ENCODE data around the gene GDF7. TPM values are rescaled to one million over a fixed set of nuclear protein-coding genes. Genes with fewer than 3 reads are reported as not detected.

Gene GDF7
- total and polyA plus RNA-seq, 7 experiments from 2014 or later = 0.01 to 0.20 (median 0.05) TPM; not detected in 2

GRCh38 chr2:20638646-20639430 is 28.1 kb upstream of the GDF7 start:
- intact Hi-C loops (cut with micrococcal nuclease) = no loop called here
- ATAC-seq = no peak
- Histone ChIP-seq H3K27ac (ENCODE audit: low read depth, low read length) (no peak overlapping the region), H3K4me3 (ENCODE audit: low read length) (no peak overlapping the region), H3K27me3 (ENCODE audit: control insufficient read depth in 2 of 2, insufficient read depth in 2 of 2, low read length in 2 of 2) (no peaks in the 10 kb centered on the region), H3K36me3 (ENCODE audit: control insufficient read depth in 2 of 3, insufficient read depth in 3 of 3, low read length in 3 of 3) (peaks cover 0 to 52% (median 0%) of the 10 kb centered on the region in 3 experiments), H3K4me1 (ENCODE audit: control insufficient read depth in 2 of 2, insufficient read depth in 2 of 2, low read length in 2 of 2) (no peaks in the 10 kb centered on the region), H3K9me3 (ENCODE audit: control insufficient read depth in 2 of 3, low read length in 3 of 3) (no peaks in the 10 kb centered on the region)
- ChIA-PET POLR2A (no interaction called here), CTCF (no interaction called here)
- no peak for DNase-seq
- Mint-ChIP-seq H3K27ac (no peak overlapping the region), H3K4me1 (peaks cover 0 to 17% (median 7%) of the 10 kb centered on the region in 7 donors), H3K4me3 (peak overlapping the region in 1 of 10 donors; percentile 30), H3K27me3 (no peaks in the 10 kb centered on the region), H3K9me3 (no peaks in the 10 kb centered on the region), H3K36me3 (peaks cover 4 to 56% (median 11%) of the 10 kb centered on the region in 5 donors)

GRCh38 chr2:20640411-20641122 is 26.4 kb upstream of the GDF7 start:
- H3K9me3 Mint-ChIP-seq = no peaks in the 10 kb centered on the region
- ATAC-seq (no peak), DNase-seq (no peak)
- Histone ChIP-seq H3K9me3 (ENCODE audit: control insufficient read depth in 2 of 3, low read length in 3 of 3) (no peaks in the 10 kb centered on the region), H3K27me3 (ENCODE audit: control insufficient read depth in 2 of 2, insufficient read depth in 2 of 2, low read length in 2 of 2) (no peaks in the 10 kb centered on the region), H3K27ac (ENCODE audit: low read depth, low read length) (no peak overlapping the region), H3K4me3 (ENCODE audit: low read length) (no peak overlapping the region), H3K36me3 (ENCODE audit: control insufficient read depth in 2 of 3, insufficient read depth in 3 of 3, low read length in 3 of 3) (peaks cover 0 to 58% (median 0%) of the 10 kb centered on the region in 3 experiments), H3K4me1 (ENCODE audit: control insufficient read depth in 2 of 2, insufficient read depth in 2 of 2, low read length in 2 of 2) (no peaks in the 10 kb centered on the region)
- no peaks in the 10 kb centered on the region for H3K27me3 Mint-ChIP-seq
- H3K27ac Mint-ChIP-seq = no peak overlapping the region
- no peak overlapping the region for H3K4me3 Mint-ChIP-seq
- peaks cover under 1 to 59% (median 5%) of the 10 kb centered on the region in 5 donors for H3K36me3 Mint-ChIP-seq
- ChIA-PET POLR2A (interaction anchor here (2.1 kb wide), 1 partner anchor 193 kb away, joined by 5 read pairs; the partner anchor contains the start of gene RHOB), CTCF (interaction anchor here (2.8 to 3.6 kb wide), 3 partner anchors 194 to 229 kb away, joined by 9 to 28 read pairs (median 15); partner anchors contain the start of gene RHOB)
- peaks cover 0 to 16% (median 7%) of the 10 kb centered on the region in 7 donors for H3K4me1 Mint-ChIP-seq
- intact Hi-C loops (cut with micrococcal nuclease) = loop anchor here in 1 of 2 donors (5.0 kb wide), 2 partner anchors 503 to 683 kb away; no protein-coding TSS in a partner anchor

DNA sequence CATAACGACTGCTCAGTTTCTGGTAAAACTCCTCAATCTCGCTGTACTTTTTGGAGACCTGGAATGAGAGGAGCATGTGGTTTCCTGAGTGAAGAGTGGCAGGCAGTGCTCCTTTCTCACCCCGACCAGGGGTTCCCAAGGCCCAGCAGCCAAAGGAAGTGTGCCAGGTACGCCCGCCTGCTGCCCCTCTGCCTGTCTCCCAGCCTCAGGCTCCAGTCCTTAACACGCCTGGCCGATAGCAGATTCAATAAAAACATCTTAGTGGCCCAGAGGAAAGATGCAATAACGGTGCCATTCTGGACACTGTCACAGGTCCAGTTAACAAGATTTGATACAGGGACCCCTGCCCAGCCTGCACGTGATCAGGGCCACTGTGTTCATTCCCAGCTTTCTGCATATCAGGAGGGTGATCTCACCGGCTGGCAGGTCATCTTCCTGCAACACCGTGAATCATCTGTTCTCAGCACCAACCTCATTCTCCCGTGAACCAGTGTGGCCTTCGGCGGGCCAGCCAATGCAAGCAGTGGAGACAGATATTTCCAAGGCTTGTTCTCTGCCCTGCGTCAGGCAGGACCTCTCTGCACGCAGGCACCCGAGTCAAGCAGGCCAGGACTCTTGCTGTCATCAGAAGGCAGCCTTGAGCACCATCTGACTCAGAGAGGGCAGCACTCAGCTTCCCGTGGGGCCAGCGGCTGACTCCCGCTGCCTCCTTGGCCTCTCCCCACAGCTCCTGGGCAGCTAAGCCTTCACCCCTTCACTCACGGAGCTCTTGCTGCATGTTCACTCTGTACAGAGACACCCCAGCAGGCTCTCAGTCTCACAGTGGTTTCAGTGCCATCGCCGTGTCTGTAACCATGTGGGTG is 25.6 kb upstream of the GDF7 start:
- intact Hi-C loops (cut with micrococcal nuclease) = loop anchor here in 1 of 2 donors (5.0 kb wide), 2 partner anchors 504 to 684 kb away; no protein-coding TSS in a partner anchor
- peaks cover 0 to 52% (median 0%) of the 10 kb centered on the region in 3 experiments for H3K36me3 ChIP-seq (ENCODE audit: control insufficient read depth in 2 of 3, insufficient read depth in 3 of 3, low read length in 3 of 3)
- Mint-ChIP-seq H3K27me3 (no peaks in the 10 kb centered on the region), H3K4me1 (peaks cover 0 to 12% (median 6%) of the 10 kb centered on the region in 7 donors), H3K4me3 (no peak overlapping the region), H3K36me3 (peaks cover 0 to 56% (median 5%) of the 10 kb centered on the region in 5 donors), H3K9me3 (no peaks in the 10 kb centered on the region), H3K27ac (no peak overlapping the region)
- no peak overlapping the region for H3K4me3 ChIP-seq (ENCODE audit: low read length)
- ATAC-seq (no peak), DNase-seq (no peak)
- no peaks in the 10 kb centered on the region for H3K9me3 ChIP-seq (ENCODE audit: control insufficient read depth in 2 of 3, low read length in 3 of 3)
- CTCF ChIA-PET = interaction anchor here (0.6 to 3.6 kb wide), 8 partner anchors 12 to 230 kb away, joined by 3 to 28 read pairs (median 7); partner anchors contain the start of gene RHOB
- POLR2A ChIA-PET = interaction anchor here (2.1 kb wide), 1 partner anchor 194 kb away, joined by 5 read pairs; the partner anchor contains the start of gene RHOB
- no peaks in the 10 kb centered on the region for H3K27me3 ChIP-seq (ENCODE audit: control insufficient read depth in 2 of 2, insufficient read depth in 2 of 2, low read length in 2 of 2)
- H3K4me1 ChIP-seq (ENCODE audit: control insufficient read depth in 2 of 2, insufficient read depth in 2 of 2, low read length in 2 of 2) = no peaks in the 10 kb centered on the region
- no peak overlapping the region for H3K27ac ChIP-seq (ENCODE audit: low read depth, low read length)

DNA sequence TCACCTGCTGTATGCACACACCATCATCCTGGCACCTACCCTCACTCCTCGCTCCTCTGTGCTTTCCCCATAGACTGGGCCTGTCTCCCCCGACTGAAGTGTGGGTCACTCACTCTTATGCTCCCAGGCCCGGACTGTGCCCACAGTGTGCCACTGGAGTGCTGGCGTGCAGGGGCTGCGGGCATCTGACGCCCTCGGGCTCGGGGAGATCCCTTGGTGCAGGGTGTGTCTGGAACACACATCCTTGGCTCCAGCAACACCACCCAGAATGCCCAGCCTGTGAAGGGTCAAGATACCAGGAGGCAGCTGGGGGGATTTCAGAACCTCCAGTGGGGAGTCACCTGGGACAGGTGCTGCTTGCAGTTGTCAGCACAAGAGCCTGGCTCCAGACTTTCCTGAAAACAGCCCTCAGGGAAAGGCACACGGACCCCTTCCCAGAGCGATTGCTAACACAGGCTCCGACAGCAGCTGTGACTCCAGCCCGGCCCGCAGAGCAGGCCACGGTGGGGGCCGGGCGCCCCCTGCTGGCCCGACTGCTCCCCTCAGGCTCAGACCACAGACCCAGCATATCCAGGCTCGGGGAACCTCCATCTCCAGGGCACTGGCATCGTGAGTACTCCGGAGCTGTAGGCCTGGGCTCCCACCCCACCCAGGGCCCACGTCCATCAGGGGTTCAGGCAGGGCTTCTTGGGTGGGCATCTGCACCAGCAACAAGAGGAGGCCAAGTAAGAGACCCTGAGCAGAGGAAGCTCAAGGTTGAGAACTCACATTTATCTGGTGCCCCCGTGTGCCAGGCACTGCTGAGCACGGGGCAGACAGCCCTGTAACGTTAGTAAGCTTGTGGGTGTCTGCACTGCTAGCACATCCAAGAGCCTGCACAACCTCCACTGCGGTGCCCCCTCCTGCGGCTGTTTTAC is 24.6 kb upstream of the GDF7 start:
- peak; percentile 45 to 79 (median 74) for DNase-seq

DNA sequence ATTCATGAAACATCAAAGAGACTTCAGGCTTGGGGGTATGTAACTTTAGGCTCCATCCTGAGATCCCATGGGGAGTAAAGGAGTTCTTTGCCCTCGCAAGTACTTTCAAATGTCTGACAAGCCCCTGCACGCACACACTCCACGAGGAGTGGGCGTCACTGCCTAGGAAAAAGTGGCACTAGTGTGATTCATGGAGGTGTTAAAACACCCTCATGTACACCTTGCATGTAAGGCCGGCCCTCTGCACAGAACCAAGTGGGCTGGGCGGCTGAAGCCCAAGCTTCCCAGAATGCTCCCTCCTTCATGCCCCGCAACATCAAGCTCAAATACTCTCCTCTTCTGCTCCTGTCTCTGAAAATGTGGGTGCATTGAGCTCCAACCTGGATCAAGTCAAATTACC is 23.9 kb upstream of the GDF7 start:
- ChIA-PET CTCF (interaction anchor here (0.6 to 3.6 kb wide), 8 partner anchors 18 to 348 kb away, joined by 4 to 28 read pairs (median 8); partner anchors contain the start of gene RHOB), POLR2A (interaction anchor here (1.3 to 1.4 kb wide), 3 partner anchors 8 to 198 kb away, joined by 3 to 10 read pairs (median 3); partner anchors contain the start of genes HS1BP3 and RHOB)
- Mint-ChIP-seq H3K27ac (peak overlapping the region in 1 of 9 donors; percentile 28), H3K4me3 (no peak overlapping the region), H3K27me3 (no peaks in the 10 kb centered on the region), H3K9me3 (no peaks in the 10 kb centered on the region), H3K4me1 (peaks cover 3 to 16% (median 9%) of the 10 kb centered on the region in 7 donors), H3K36me3 (peaks cover 0 to 44% (median 4%) of the 10 kb centered on the region in 5 donors)
- H3K9me3 ChIP-seq (ENCODE audit: control insufficient read depth in 2 of 3, low read length in 3 of 3) = no peaks in the 10 kb centered on the region
- no peak overlapping the region for H3K4me3 ChIP-seq (ENCODE audit: low read length)
- ATAC-seq (no peak), DNase-seq (no peak)
- H3K27me3 ChIP-seq (ENCODE audit: control insufficient read depth in 2 of 2, insufficient read depth in 2 of 2, low read length in 2 of 2) = no peaks in the 10 kb centered on the region
- H3K27ac ChIP-seq (ENCODE audit: low read depth, low read length) = no peak overlapping the region
- intact Hi-C loops (cut with micrococcal nuclease) = loop anchor here in 1 of 2 donors (5.0 kb wide), 2 partner anchors 506 to 686 kb away; no protein-coding TSS in a partner anchor
- no peaks in the 10 kb centered on the region for H3K4me1 ChIP-seq (ENCODE audit: control insufficient read depth in 2 of 2, insufficient read depth in 2 of 2, low read length in 2 of 2)
- peaks cover 0 to 50% (median 0%) of the 10 kb centered on the region in 3 experiments for H3K36me3 ChIP-seq (ENCODE audit: control insufficient read depth in 2 of 3, insufficient read depth in 3 of 3, low read length in 3 of 3)

More for the DNA sequence above, 24.6 kb upstream of the GDF7 start:
- H3K4me3 ChIP-seq (ENCODE audit: low read length) = no peak overlapping the region
- no peaks in the 10 kb centered on the region for H3K27me3 Mint-ChIP-seq
- peaks cover 0 to 50% (median 5%) of the 10 kb centered on the region in 5 donors for H3K36me3 Mint-ChIP-seq
- no peaks in the 10 kb centered on the region for H3K9me3 ChIP-seq (ENCODE audit: control insufficient read depth in 2 of 3, low read length in 3 of 3)
- H3K36me3 ChIP-seq (ENCODE audit: control insufficient read depth in 2 of 3, insufficient read depth in 3 of 3, low read length in 3 of 3) = peaks cover 0 to 58% (median 0%) of the 10 kb centered on the region in 3 experiments
- H3K27ac Mint-ChIP-seq = peak overlapping the region in 1 of 9 donors; percentile 65
- no peaks in the 10 kb centered on the region for H3K9me3 Mint-ChIP-seq
- H3K4me3 Mint-ChIP-seq = no peak overlapping the region
- no peaks in the 10 kb centered on the region for H3K4me1 ChIP-seq (ENCODE audit: control insufficient read depth in 2 of 2, insufficient read depth in 2 of 2, low read length in 2 of 2)
- ATAC-seq = peak; percentile 96
- H3K27ac ChIP-seq (ENCODE audit: low read depth, low read length) = no peak overlapping the region
- intact Hi-C loops (cut with micrococcal nuclease) = loop anchor here (1.0 to 5.0 kb wide), 4 partner anchors 199 to 685 kb away; no protein-coding TSS in a partner anchor
- ChIA-PET POLR2A (interaction anchor here (1.4 to 2.1 kb wide), 3 partner anchors 8 to 195 kb away, joined by 3 to 10 read pairs (median 5); partner anchors contain the start of genes HS1BP3 and RHOB), CTCF (interaction anchor here (0.6 to 3.6 kb wide), 12 partner anchors 9 to 347 kb away, joined by 3 to 28 read pairs (median 5); partner anchors contain the start of genes HS1BP3 and RHOB)
- no peaks in the 10 kb centered on the region for H3K27me3 ChIP-seq (ENCODE audit: control insufficient read depth in 2 of 2, insufficient read depth in 2 of 2, low read length in 2 of 2)
- H3K4me1 Mint-ChIP-seq = peaks cover 0 to 12% (median 7%) of the 10 kb centered on the region in 7 donors
